HG03442 (cell line): Measurements from ENCODE around the gene SRL.

Source experiments
- ATAC-seq: cut with Tn5 transposase; IDR thresholded peaks from one replicate; pipeline ENCODE4 v1.9.1; 2021; ENCODE audit warnings: mild to moderate bottlenecking, moderate library complexity; ENCODE audit not compliant: unreplicated experiment

SRL gene

DNA sequence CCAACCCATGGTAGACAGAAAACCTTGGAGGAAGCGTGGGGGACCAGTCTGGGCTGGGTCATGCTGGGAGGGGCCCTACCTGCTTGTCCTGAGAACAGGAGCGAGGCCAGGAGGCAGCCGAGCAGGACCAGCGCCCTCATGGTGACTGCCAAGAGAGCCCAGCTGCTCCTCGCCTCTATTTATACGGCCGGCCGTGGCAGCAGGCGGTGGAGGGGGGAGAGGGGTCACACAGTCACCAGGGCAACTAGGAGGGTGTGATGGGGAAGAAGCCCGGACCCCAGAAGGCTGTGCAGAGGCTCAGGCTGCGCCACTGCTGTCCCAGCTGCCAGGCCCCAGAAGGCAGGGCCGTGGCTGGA lies at the start of gene SRL:
SRL (minus strand) TSS at position 153 of the 356 bp plus-strand sequence; CDS start at position 140, 13 bp downstream.
- ATAC-seq, result no peak

DNA sequence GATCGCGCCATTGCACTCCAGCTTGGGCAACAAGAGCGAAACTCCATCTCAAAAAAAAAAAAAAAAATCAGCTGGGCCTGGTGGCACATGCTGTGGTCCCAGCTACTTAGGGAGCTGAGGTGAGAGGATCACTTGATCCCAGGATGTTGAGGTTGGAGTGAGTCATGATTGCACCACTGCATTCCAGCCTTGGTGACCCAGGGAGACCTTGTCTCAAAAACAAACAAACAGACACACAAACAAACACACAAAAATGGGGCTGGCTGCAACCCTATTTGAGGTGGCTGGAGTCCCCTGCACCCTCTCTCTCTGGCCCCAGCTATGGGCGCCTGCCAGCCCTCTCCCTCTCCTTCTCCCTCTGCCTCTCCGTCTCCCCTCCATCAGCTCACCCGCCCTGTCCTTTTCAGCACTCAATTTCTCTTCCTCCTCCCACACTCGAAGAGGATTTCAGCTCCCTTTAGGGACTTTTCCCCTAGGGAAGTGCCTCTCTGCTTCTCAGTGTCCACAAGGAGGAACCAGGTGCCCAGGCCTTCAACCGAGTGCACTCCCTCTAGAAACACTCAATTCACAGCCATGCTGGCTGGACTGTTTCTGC lies 48.5 kb upstream of the SRL start:
- ATAC-seq, result no peak

DNA sequence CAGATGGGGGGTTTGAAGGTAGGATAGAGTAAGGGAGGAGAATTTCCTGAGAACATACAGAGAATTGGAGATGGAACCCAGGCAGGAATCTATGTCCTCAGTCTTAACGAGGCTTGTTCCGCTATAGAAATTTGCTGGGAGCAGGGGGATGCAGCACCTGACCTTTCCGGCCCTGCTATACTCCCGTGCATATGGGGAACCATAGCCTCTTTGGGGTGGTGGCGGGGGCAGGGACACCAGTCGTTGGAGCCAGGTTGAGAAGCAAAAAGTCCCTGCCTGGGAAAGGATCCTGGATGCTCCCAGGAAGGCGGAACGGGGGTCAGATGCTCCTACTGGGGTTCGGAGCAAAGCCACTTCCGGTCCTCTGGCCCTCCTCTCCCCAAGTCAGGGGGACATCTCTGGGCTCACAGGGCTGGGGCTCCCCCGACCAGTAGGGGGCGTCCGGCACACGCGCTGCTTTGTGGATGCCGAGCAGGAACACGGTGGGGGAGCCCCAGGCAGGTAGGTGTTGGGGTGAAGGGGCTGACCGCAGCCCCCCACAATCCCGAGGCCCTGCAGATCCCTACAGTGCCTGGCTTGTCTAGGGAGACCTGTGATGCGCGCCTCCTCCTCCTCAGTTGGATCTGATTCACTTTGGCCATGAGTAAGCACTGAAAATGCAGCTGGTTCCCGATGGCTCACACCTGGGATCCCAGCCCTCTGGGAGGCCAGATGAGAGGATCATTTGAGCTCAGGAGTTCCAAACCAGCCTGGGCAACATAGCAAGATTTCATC lies 46.5 kb upstream of the SRL start:
- peak; percentile 64 for ATAC-seq

DNA sequence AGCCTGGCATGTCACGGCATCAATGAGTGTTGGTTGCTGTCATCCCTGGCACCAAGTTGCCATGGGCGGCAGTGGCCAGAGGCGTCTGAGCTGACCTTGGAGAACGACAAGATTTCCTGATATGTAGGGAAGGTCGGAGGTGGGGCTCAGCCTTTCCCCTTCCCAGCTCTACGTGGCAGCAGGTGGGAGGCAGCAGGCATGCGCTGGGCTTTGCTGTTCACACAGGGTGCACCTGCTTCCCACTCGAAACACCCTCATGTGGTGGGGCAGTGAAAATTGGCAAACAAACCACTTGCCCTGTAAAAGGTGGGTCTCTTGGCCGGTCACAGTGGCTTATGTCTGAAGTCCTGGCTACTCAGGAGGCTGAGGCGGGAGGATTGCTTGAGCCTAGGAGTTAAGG lies 43.3 kb upstream of the SRL start:
- no peak for ATAC-seq

DNA sequence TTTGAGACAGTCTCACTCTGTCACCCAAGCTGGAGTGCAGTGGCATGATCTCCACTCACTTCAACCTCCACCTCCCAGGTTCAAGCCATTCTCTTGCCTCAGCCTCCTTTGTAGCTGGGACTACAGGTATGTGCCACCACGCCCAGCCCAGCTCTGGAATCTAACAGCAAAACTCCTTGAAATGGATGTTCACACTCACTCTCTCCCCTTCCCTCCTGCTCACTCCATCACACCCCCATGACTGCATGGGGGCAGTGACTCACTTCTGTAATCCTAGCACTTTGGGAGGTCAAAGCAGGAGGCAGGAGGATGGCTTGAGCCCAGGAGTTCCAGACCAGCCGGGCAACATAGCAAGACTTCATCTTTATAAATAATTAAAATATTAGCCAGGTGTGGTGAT lies 42.1 kb upstream of the SRL start:
- ATAC-seq, result no peak

DNA sequence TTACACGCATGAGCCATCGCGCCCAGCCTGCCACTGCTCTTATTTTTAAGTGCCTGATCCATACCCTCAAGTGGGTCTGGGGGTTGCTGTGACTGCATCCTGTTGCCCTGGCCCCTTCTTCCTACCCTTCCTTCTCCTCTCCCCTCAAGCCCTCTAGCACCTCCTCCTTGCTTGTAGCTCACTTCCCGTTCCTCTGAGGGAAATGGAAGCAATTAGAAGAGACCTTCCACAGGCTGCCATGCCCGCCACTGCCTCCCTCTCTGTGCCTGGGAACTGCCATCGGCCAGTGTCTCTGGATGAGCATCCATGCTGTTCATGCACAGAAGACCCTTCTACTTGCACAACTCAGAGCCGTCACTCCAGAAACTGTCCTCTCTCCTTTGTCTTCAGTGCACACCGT lies 41.6 kb upstream of the SRL start:
- no peak for ATAC-seq

DNA sequence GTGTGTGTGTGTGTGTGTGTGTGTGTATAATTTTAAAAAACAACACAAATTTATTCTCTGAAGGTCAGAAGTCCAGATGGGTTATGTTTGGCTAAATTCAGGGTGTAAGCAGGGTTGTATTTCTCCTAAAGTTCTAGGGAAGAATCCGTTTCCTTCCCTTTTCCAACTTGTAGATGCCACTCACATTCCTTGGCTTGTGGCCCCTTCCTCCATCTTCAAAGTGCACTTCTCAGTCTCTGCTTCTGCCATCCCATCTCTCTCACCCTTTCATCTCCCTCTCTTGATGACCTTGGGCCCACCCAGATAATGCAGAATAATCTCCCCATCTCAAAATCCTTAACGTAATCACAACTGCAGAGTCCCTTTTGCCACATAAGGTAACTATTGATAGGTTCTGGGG lies 38.7 kb upstream of the SRL start:
- no peak for ATAC-seq

DNA sequence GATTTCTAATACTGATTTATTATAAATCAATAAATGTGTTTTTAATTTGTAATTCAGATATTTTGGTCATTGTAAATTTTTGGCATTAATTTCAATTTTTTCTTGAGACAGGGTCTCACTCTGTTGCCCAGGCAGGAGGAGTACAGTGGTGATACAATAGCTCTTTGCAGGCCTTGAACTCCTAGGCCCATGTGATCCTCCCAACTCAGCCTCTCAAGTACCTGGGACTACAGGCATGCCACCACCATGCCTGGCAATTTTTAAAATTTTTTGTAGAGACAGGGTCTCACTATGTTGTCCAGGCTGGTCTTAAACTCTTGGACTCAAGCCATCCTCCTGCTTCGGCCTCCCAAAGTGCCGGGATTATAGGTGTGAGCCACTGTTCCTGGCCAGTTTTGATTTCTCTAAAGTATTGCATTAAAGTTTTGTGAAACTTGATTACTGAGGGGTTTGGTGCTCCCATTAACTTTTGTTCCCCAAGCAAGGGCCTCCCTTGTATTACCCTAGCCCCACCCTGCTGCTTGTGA lies 36.2 kb upstream of the SRL start:
- no peak for ATAC-seq

DNA sequence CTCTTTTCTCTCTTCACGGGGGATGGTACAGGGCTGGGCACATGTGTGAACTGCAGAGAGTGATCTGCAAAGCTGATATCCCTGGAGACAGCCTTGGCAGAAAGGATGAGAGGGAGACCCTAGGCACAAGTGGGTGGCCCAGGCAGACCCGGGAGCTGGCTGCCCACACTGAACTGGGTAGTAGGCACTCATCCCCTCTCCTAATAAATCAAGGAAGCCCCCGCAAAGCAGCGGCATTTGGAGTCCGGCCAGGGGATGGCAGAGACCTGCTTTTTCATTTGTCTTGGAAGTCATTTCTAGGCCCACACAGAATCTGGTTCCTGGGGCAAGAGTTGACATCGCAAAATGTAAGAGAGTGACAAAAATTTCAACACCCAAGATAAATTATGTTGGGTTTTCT lies 34.0 kb upstream of the SRL start:
- no peak for ATAC-seq

DNA sequence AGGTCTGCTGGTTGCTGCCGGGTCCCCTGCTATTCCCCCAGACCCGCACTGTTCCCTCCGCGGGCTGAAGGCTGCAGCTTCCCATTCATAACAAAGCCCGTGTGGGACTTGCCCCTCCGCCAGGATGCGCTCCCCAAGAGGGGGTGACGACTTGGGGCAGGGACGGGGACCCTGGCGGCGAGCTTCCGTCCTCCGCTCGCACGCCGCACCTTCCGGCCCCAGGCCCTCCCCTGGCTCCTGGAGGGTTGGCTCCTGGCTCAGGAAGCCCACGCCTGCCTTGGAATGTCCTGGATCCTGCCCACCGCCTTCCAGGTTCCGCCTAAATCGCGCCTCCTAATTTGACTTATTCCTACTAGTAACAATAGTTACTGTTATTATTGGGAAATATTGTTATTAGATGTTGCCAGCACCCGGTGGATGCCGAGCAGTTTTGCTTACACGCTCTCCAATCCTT lies 32.0 kb upstream of the SRL start:
- no peak for ATAC-seq

DNA sequence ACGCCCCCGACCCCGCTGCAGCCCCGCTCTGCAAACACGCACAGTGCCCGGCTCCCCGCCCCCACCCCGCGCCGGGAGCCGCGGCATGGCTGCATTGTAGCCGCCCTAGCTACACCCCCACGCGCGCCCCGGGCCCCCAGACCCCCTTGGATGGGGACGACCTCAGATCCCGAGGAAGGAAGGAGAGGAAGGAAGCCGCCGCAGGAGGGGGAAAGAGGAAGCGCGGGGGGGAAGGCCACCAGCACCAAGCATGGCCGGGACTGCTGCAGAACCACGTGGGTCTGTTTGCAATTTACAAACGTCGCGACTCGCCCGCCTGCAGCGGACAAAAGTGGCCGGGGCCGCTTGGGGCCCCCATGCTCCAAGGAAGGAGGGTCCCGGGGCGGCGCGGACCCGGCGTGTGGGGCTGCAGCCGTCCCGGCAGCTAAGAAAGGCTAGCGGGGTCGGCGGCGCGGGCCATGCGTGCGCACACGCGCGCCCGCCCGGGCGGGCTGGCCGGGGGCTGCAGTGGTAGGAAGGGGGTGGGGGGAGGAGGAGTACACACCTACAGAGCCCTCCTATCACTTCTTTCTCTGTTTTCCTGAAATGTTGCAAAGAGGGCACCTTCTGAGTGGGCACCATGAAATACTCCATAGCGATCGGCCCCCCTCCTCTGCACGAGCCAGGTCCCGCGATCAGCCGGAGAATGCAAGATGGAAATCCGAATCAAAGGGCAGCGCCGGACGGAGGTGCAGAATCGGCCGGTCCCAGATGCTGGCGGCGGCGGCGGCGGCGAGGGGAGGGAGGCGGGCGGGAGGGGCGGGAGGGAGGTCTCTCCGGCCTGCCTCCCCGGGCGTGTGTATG lies 30.5 kb upstream of the SRL start:
- ATAC-seq, result peak; percentile 21

DNA sequence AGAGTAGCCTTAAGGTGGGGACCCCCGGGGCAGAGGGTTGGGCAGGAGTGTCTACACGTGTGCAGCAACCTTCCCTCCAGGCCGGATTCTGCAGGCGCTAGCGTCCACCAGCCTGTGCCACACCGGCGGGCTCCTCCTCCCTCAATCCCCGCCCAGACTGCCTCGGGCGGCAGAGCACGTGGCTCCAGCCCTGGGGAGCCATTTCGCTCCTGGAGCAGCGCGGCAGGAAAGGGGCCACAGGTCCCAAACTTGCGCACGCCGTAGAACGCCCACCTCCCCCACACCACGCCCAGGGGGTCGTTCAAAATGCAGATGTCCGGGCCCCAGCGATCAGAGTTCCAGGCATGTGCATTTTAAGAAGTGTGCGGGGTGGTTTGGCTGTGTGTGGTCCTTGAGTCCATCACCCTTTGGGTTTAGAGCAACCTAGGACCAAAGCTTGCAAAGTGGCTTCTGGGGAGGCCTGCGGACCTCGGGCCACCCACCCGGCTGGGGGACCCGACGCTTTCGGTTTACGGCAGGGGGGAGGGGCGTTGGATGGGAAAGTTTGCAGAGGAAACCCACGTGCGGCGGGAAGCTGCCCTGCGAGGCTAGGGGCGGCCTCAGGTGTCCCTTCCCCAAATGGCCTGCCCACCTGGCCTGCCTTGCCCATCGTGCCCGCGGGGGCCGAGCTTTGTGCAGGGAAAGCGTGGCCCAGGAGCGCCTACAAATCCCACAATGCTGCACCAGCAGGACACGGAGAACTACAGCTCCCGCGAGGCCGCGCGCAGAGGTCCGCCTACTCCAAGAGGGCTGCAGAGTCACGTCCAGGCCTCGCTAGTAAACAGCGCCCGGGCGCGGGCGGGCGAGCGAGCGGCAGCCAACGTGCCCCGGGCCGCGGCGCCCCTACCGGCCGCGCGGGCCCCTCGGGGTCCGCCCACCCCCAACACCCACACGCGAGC lies 29.6 kb upstream of the SRL start:
- ATAC-seq, result peak; percentile 53

DNA sequence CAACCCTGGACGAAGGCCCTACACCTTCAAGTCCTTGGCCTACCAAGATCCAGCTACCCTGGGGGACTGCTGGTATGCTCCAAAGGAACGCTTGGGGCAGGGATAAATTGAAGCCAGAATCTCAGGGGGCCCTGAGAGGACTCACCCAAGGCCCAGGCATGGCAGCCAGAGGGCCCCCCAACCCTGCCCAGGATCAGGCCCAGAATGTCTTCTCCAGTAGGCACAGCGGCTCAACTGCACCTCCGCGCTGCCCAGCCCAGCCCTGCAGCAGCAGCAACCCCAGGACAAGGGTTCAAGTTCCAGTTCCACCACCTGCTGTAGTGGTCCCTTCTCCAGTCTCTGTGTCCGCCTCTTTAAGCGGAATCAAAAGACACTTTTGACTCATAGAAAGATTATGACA lies 28.7 kb upstream of the SRL start:
- ATAC-seq, result no peak

DNA sequence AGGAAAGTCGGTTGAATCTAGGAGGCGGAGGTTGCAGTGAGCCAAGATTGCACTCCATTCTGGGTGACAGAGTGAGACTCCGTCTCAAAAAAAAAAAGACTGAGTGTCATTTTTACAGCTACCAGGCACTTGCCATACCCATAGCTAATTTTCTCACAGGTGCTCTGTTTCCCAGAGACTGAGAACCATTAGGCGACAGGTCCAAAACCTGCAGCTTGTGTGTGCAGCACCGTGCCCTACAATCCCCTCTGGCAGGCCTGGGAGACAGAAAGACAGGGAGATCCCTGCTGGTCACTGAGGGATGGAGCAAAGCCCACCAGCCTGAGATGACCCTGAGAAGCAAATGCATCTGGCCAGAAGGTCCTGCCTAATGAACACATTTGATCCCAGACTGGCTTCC lies 28.2 kb upstream of the SRL start:
- ATAC-seq, result no peak

DNA sequence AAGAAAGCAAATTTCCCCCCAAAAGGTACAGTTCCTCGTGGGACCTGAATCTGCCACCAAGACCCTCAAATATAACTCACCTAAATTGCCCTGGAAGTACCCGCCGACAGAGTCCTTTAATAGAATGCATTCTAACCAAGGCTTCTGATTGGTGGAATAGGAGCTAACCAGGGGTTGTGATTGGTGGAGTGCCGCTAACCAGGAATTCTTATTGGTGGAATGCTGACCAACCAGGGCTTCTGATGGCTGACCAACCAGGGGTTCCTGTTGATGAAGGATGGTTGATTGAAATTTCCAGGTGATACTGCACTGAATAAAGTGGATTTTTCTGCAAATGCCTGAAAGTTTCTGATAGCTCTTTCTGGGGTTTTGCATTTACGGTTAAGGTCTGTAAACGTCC lies 24.5 kb upstream of the SRL start:
- no peak for ATAC-seq

DNA sequence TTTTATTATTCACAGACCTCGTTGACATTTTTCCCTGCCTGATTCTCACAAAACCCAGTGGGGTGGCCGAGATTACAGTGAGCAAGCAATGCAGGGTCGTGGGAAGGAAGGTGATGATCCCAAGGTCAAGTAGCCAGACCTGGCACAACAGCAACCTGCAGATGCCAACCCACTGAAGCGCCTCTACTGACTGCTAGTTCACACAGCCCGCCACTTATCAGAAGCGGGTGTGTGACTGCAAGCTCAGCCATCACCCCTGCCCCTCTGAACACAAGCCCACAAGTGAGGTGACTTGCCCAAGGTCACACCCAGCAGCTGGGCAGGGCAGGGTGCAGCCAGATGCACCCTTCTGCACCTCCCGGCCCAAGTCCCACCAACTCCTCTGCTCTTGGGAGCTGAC lies 23.8 kb upstream of the SRL start:
- no peak for ATAC-seq

DNA sequence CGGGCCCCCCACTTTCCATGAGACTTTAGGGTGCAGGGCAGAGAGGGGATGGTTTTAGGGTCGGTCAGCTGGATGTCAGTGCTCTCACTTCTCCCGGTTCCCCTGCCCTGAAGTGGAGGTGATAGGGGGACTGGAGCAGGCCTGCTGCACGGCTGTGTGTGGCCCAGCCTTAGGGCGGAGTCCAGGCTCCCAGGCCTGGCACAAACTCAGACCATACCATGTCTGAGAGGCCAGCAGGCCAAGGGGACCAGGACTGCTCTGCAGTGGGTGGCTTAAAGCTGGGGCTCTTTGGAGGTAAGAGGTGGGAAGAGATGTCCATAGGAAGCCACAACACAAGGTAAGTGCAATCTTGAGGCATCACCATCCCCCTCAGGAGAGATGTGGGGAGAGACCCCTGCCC lies 22.7 kb upstream of the SRL start:
- no peak for ATAC-seq

DNA sequence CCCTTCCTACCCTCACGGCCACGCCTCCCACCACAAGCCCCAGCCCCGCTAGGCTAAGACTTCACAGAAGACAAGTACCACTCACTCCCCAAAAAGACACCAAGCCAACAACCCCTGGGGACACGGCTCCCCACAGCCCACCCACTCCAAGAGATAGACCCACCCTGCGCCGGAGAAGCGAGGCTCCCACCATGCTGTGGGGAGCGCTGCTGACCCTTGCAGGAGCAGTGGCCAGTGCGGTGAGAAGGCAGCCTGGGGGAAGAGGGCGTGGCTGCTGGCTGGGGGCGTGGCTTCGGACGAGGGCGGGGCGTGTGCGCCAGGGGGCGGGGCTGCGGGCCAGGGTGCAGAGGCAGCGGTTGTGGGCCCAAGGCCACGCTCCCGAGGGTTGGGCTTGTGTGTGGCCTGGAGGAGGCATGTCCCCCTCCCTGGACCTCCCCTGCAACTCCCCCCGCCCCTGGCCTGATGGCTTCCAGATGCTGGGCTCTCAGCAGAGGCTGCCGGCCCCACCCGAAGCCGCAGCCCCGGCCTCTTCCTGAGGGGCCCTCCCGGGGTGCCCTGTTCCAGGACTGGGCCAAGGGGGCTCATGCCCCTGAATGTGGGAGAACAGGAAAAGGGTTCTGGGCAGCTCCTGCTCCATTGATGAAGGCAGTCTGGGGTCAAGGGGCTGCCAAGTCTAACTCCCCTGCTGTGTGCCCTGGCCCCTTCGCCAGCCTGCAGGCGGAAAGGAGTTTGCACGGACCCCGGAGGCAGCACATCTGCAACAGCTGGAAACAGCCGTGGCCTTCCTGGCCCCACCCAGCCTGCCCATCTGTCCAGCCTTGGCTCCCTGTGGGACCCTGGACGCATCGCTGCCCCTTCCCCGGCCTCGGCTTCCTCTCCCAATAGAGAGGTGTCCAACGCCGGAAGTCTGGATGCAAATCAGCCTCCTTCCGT lies 21.9 kb upstream of the SRL start:
- no peak for ATAC-seq

DNA sequence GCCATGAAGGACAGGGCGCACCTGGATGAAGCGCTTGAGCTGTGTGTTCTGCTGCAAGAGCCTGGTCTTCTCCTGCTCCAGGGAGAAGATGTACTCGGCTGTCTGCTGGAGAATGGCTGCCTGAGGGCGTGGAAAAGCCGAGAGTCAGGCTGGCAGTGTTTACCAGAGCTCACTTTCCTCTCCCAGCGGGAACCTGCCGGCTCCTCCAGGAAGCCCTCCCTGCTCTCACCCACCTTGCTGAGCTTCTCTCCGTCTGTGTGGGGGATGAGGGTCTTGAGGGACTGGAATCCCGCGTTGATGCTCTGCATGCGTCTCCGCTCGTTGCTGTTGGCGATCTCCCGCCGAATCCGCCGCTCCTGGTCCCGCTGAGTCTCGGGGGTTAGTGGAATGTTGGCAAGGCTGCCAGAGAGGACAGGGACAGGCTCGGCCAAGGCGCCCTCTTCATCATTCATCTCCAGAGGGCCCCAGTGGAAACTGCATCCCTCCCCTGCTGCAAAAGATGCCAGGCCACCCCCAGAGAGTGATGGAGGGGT lies 20.5 kb upstream of the SRL start:
- no peak for ATAC-seq
